GM19468 (cell line): ENCODE results near the gene STXBP5.
A peak's percentile ranks its signal among the peaks of the same experiment; 100 is the strongest.

ENCODE experiments used
- ATAC-seq: cut with Tn5 transposase; IDR thresholded peaks from one replicate; pipeline ENCODE4 v1.9.1; 2021; ENCODE audit warnings: mild to moderate bottlenecking, moderate library complexity, moderate number of reproducible peaks; ENCODE audit not compliant: unreplicated experiment; ENCODE audit errors: extremely low read depth

STXBP5 gene

DNA sequence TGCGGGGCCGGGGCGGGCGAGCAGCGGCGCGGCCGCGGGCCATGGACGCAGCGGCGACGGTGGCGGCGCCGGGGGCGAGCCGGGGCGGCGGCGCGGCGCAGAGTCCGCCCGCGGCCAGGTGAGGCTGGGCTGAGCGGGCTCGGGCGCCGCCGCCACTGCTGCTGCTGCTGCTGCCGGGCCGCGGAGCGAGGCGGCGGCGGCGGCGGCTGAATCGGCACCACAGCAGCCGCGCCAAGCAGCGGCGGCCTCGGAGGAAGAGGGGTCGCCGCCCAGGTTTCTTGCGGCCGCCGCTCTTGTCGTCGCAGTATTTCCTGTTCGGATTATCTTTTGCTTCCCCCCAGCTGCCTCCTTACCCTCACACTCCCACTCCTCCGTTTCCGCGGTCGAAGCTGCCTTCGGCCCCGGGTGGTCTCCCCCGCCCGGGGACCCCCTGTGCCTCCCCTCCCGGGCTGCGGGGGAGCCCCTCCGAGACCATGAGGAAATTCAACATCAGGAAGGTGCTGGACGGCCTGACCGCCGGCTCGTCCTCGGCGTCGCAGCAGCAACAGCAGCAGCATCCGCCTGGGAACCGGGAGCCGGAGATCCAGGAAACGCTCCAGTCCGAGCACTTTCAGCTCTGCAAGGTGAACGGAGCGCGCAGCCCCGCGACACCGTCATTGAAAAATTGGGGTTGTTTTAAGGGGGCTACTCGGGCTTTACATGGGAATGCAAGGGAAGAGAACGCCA is at the start of gene STXBP5:
Gene STXBP5 (plus strand): TSS at position 358 of the 726 bp plus-strand sequence. CDS start 116 bp downstream, at position 474.
- peak; percentile 4 for ATAC-seq

- ATAC-seq: no peak
Observed at GRCh38 chr6:147154454-147154853, 49.8 kb upstream of the STXBP5 start.

GRCh38 chr6:147156218-147156617 is 48.0 kb upstream of the STXBP5 start:
- no peak for ATAC-seq

DNA sequence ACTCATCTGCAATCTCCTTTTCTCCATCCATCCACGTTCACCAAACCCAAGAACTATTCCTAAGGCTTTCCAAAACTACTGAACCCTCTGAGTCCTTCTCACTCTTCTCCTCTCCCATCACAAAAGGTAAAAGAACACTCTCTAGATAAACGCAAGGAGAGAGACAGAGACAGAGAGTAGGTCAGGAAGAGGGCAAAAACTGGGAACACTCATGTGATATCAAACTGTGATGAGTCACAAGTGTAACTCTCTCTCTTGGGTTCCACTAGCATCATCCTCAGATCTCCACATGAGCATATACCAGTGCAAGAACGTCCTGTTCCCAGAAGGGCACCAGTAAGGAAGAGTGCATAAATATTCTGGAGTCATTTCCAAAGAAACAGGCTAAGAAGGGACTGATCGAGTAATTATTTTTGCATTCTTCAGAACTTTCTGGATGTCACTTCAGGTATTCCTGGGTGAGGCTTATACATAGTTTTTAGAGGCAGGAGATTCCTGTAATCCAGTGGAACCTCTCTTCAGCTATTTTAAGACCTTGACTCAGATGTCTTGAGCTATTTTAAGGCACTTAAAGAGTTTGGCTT is 47.3 kb upstream of the STXBP5 start:
- no peak for ATAC-seq

DNA sequence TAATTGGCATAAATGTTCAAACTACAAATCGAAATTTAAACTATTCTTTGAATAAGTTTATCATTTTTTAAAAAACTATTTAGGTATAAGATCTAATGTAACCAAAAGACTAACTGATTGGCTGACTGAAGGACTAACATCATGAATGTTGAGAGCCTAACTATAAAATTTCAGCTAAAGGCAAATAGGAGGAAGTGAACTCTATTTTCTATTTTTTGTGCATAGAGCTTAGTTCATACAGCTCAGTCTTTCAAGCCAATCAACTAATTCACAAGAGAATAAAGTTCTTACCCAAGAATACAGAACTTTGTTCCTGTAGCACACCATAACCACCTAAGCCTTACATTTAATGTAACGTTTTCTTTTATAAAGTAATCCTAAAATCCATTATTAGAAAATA is 46.3 kb upstream of the STXBP5 start:
- ATAC-seq: no peak

DNA sequence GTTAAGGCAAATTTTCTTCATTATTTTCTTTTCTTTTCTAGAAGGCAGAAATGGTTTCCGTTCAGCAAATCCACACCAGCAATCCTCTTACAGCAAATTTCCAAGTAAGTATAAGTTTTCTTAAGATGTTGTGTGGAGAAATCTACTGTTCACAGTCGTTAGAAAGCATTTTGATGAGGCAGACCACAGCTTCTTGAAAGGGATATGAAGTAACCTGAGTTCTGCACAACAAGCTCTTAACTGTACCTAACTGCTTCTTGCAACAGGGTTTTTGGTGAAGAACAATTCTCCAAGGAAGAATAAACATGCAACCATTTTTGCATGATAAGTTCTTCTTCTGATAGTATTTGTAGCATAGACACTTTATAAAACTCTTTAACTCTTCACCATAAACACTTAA is 45.3 kb upstream of the STXBP5 start:
- no peak for ATAC-seq

- no peak for ATAC-seq
Observed at GRCh38 chr6:147159536-147160374, 44.5 kb upstream of the STXBP5 start.

- no peak for ATAC-seq
Observed at GRCh38 chr6:147160593-147160992, 43.6 kb upstream of the STXBP5 start.

- ATAC-seq: no peak
Observed at GRCh38 chr6:147161253-147161973, 42.8 kb upstream of the STXBP5 start.

DNA sequence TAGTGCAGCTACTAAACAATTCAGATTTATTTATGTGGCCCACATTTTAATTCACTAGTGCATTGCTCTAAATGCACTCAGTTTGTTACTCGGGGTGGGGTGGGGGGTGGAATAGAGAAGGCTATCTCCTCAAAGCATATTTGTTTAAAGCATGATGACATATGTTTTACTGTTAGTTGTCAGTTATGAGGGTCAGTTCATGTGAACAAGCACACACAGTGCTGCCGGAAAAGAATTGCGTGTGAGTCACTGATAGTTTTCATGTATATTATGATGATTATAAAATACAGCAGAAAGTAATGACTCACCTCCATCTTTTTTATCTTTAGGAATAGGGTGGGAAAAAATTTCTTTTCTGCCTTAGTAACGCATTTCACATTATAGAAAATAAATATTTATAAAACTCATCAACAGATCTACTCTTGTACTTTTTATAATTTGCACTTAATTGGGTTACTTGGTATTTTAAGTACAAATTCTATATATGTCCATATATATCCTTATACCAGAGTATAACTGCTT is 42.2 kb upstream of the STXBP5 start:
- ATAC-seq: no peak

GRCh38 chr6:147164761-147165160 is 39.5 kb upstream of the STXBP5 start:
- ATAC-seq: no peak

DNA sequence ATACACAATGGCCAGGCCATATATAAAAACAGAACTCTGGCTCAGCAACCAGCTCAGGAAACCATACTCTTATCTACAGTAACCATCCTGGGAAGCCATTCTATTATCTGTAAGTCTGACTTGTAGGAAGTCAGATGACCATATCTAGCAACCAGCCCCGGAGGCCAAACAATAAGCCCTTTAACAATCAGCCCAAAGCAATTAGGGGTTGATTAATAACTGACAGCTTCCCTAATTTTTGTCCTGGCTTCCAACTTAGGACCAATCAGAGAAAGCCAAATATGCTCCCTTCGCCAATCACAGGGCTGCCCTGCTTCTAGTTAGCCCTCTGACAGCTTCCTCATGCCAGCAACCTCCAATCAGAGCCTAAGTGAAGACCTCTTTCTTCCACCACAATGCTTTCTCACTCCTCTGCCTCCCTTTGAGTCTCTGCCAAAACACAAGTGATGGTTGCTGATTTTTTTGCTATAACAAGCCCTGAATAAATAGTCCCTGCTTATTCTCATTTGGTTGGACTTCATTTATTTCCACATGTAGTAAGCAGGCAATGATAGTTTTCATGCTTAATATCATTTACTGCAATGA is 37.8 kb upstream of the STXBP5 start:
- ATAC-seq: no peak

- ATAC-seq: no peak
Observed at GRCh38 chr6:147166992-147167391, 37.2 kb upstream of the STXBP5 start.

- ATAC-seq: no peak
Observed at GRCh38 chr6:147167576-147168461, 36.4 kb upstream of the STXBP5 start.

DNA sequence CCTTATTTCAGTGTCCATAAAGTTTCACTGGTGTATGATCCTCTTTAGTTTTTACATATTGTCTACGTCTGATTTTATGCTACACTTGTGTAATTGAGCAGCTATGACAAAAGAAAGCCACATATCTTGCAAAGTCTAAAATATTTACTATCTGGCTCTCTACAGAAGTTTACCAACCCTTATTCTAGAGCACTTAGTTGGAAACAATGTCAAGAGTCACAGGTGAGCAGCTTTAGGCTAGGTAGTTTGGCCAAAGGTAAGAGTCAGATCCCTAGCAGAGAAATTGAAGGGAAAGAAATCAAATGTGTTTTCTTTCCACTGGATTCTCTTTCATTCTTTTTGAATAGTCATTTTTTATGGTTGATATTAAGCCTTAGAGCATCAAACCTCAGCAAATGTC is 34.7 kb upstream of the STXBP5 start:
- ATAC-seq: no peak

GRCh38 chr6:147170269-147170668 is 33.9 kb upstream of the STXBP5 start:
- ATAC-seq: no peak

GRCh38 chr6:147173140-147173539 is 31.1 kb upstream of the STXBP5 start:
- no peak for ATAC-seq

DNA sequence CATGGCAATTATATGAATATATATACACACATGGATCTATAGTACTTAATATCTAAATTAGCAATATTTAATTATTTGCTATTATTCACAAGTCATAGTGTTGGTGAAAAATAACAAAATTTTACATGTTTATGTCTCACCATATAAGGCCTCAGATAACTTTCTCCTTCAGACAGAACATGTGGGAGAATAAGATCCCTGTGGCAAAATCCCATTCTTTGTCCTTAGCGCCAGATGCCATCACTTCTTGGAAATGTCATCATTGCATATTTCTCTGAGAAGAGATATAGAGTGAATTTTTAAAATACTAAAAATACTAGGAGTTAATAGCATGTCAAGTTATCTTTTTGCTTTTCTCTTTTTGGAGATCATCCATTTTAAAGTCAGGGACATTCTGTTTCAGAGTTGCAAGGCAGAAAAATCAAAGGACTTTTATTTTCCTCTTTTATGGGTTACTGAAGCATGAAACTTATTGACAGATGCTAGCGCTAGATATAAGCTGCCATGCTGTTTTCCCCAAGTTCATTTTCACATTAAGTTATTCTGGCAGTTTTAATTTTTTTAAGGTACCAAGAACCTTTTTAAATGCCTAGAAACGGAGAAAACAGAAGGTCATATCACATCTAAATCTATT is 30.4 kb upstream of the STXBP5 start:
- no peak for ATAC-seq
